Measurements from ENCODE around the gene FNDC10.
"Not testable (repeated sequence)": the region's sequence is repeated elsewhere in the genome, so short reads cannot be mapped to it uniquely, and the experiment has no call there.

The FNDC10 gene
- 0.67 to 1.2 reads per million in 2 donors for total RNA-seq

GRCh38 chr1:1599935-1600860 lies at the start of gene FNDC10:
TSS of gene FNDC10 (minus strand) at chr1:1600135. CDS start at chr1:1600015, 120 bp downstream.
- no peak for DNase-seq

- DNase-seq = not testable (repeated sequence)
Observed at GRCh38 chr1:1648265-1648664, 48.3 kb upstream of the FNDC10 start.

GRCh38 chr1:1647567-1648241 lies 47.8 kb upstream of the FNDC10 start:
- not testable (repeated sequence) for DNase-seq

- not testable (repeated sequence) for DNase-seq
Observed at GRCh38 chr1:1646326-1646725, 46.4 kb upstream of the FNDC10 start.

GRCh38 chr1:1640711-1641461 lies 41.0 kb upstream of the FNDC10 start:
- DNase-seq = not testable (repeated sequence)

GRCh38 chr1:1640081-1640480 lies 40.1 kb upstream of the FNDC10 start:
- DNase-seq = not testable (repeated sequence)

GRCh38 chr1:1639368-1639767 lies 39.4 kb upstream of the FNDC10 start:
- not testable (repeated sequence) for DNase-seq

- not testable (repeated sequence) for DNase-seq
Observed at GRCh38 chr1:1638528-1638927, 38.6 kb upstream of the FNDC10 start.

- DNase-seq = not testable (repeated sequence)
Observed at GRCh38 chr1:1637479-1637875, 37.5 kb upstream of the FNDC10 start.

- not testable (repeated sequence) for DNase-seq
Observed at GRCh38 chr1:1636621-1637478, 36.9 kb upstream of the FNDC10 start.

GRCh38 chr1:1634613-1635012 lies 34.7 kb upstream of the FNDC10 start:
- DNase-seq = not testable (repeated sequence)

- not testable (repeated sequence) for DNase-seq
Observed at GRCh38 chr1:1633409-1633808, 33.5 kb upstream of the FNDC10 start.

GRCh38 chr1:1631782-1632420 lies 32.0 kb upstream of the FNDC10 start, which contains the start of gene MMP23B:
TSS of gene MMP23B (plus strand) at chr1:1632173. CDS start at chr1:1632219, 46 bp downstream.
- DNase-seq = no peak

- peak; percentile 54 for DNase-seq
Observed at GRCh38 chr1:1630965-1631781, 31.2 kb upstream of the FNDC10 start.

- DNase-seq = peak; percentile 97
Observed at GRCh38 chr1:1630191-1630964, 30.4 kb upstream of the FNDC10 start.

GRCh38 chr1:1629430-1630190 lies 29.7 kb upstream of the FNDC10 start:
- peak; percentile 89 for DNase-seq

- peak; percentile 46 for DNase-seq
Observed at GRCh38 chr1:1628754-1629429, 29.0 kb upstream of the FNDC10 start.
